ENCODE results near the gene LDB2. TPM values are rescaled to one million over a fixed set of nuclear protein-coding genes. Genes with fewer than 3 reads are reported as not detected.
A peak's percentile ranks its signal among the peaks of the same experiment; 100 is the strongest.

Gene LDB2
- total and polyA plus RNA-seq, 11 donors: 9.5 to 38.7 (median 26.3) TPM

DNA sequence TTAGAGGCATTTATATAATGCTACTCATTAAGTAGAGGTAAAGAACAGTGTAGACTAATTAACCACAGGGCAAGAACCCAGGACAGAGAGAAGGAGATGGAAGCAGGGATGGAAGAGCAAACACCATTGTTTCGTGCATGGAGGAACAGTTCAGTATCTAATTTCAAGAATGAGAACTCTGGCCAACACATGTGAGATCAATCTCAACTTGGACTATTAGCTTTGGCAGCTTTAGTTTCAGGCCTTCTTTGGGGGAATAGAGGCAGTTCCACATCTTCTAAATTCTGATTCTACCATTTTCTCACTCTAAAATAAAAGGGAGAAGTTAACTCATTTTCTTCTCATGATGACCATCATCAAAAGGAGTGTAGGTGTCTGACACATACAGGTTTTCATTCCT lies 207.0 kb downstream of the LDB2 start:
- peak overlapping the region in 1 of 12 donors; percentile 41 for H3K27ac ChIP-seq
- no peak for ATAC-seq
- WGBS, 4 donors: 71 to 83% (median 79%) methylated on average over 1 of the region's 1 CpG

DNA sequence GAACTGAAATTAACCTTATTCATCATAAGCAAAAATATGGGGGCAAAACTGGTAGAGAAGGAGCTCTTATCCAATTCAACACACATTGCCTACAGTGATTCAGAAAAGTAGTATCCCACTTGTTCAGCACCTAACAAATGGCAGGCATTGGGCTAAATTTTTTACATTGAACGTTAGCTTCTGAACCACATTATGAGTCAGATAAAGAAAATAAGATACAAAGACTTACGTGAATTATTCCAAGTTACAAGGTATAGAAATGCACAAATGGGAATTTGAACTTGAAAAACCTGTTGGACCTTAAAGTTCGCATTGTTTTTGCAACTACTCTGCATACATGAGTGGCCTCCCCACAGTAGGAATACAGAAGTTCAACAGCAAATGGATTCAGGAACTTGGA lies 210.6 kb downstream of the LDB2 start:
- no peak overlapping the region for H3K4me3 ChIP-seq
- no peak overlapping the region for H3K27ac ChIP-seq
- 91 to 93% (median 92%) methylated on average over 3 of the region's 3 CpGs for WGBS, 4 donors
- intact Hi-C loops (cut with DNase I): no loop called here
- no peak for DNase-seq
- no peak for ATAC-seq
- H3K4me1 ChIP-seq: peaks cover 0 to 42% (median 12%) of the 10 kb centered on the region in 12 donors
- H3K36me3 ChIP-seq: no peaks in the 10 kb centered on the region
- H3K9me3 ChIP-seq: peaks cover 0 to 3% (median 0%) of the 10 kb centered on the region in 12 donors
- no peaks in the 10 kb centered on the region for H3K27me3 ChIP-seq
- no peak for TF ChIP-seq POLR2A (IDR thresholded peaks at IDR 0.05)
- TF ChIP-seq, protein P1, sequence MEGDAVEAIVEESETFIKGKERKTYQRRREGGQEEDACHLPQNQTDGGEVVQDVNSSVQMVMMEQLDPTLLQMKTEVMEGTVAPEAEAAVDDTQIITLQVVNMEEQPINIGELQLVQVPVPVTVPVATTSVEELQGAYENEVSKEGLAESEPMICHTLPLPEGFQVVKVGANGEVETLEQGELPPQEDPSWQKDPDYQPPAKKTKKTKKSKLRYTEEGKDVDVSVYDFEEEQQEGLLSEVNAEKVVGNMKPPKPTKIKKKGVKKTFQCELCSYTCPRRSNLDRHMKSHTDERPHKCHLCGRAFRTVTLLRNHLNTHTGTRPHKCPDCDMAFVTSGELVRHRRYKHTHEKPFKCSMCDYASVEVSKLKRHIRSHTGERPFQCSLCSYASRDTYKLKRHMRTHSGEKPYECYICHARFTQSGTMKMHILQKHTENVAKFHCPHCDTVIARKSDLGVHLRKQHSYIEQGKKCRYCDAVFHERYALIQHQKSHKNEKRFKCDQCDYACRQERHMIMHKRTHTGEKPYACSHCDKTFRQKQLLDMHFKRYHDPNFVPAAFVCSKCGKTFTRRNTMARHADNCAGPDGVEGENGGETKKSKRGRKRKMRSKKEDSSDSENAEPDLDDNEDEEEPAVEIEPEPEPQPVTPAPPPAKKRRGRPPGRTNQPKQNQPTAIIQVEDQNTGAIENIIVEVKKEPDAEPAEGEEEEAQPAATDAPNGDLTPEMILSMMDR (IDR thresholded peaks at IDR 0.05): no peak

More for the DNA sequence above, 207.0 kb downstream of the LDB2 start:
- Histone ChIP-seq H3K36me3 (no peaks in the 10 kb centered on the region), H3K4me1 (peaks cover 0 to 32% (median 9%) of the 10 kb centered on the region in 12 donors), H3K4me3 (no peak overlapping the region), H3K9me3 (peaks cover 0 to 3% (median 0%) of the 10 kb centered on the region in 12 donors), H3K27me3 (no peaks in the 10 kb centered on the region)
- intact Hi-C loops (cut with DNase I): no loop called here
- no peak for DNase-seq
- TF ChIP-seq, protein P1 (IDR thresholded peaks at IDR 0.05): no peak
- no peak for TF ChIP-seq POLR2A (IDR thresholded peaks at IDR 0.05)

DNA sequence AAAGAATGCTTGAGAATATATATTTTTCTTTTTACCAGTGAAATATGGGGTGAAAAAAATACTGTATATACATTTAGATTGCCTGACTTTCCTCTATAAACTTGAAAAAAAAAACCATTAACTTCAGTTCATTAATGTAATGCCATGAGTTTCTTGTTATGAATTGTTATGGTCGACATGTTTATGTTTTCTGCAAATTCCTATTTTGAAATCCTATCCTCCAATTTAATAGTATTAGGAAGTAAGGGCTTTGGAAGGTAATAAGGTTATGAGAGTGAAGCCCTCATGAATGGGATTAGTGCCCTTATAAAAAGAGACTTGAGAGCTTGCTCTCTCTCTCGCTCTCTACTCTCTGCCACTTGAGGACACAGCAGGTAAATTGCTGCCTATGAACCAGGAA lies 211.4 kb downstream of the LDB2 start:
- TF ChIP-seq POLR2A (IDR thresholded peaks at IDR 0.05): no peak
- TF ChIP-seq, protein P1 (IDR thresholded peaks at IDR 0.05): no peak
- H3K27me3 ChIP-seq: no peaks in the 10 kb centered on the region
- no peak overlapping the region for H3K27ac ChIP-seq
- ATAC-seq (no peak), DNase-seq (no peak)
- H3K4me1 ChIP-seq: peaks cover 0 to 33% (median 6%) of the 10 kb centered on the region in 12 donors
- H3K9me3 ChIP-seq: peaks cover 0 to 3% (median 0%) of the 10 kb centered on the region in 12 donors
- intact Hi-C loops (cut with DNase I): no loop called here
- WGBS, 4 donors: 94 to 98% (median 97%) methylated on average over 2 of the region's 2 CpGs
- H3K36me3 ChIP-seq: no peaks in the 10 kb centered on the region
- no peak overlapping the region for H3K4me3 ChIP-seq

DNA sequence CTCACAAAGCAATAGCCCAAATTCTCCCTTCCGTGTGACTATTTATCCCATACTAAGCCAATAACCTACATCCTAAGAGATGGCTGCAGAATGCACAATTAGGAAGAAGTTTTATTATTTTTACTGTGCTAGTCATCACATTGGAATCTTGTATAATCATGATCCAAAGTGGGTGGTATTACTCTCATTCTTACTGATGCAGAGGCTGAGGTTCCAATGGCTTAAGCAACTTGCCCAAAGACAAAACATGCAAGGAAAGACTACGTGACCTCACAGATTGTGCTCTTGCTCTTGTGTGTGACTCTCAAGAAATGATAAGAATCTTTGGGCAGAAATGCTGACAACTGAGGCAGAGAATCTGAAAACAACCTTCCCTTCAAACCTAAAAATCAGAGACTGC lies 212.2 kb downstream of the LDB2 start:
- DNase-seq (no peak), ATAC-seq (peak in 2 of 4 donors; percentile 27 to 70)
- Histone ChIP-seq H3K9me3 (peaks cover 0 to 3% (median 0%) of the 10 kb centered on the region in 12 donors), H3K4me3 (no peak overlapping the region), H3K4me1 (peaks cover 0 to 26% (median 4%) of the 10 kb centered on the region in 12 donors), H3K36me3 (no peaks in the 10 kb centered on the region), H3K27ac (peak overlapping the region in 1 of 12 donors; percentile 18), H3K27me3 (no peaks in the 10 kb centered on the region)
- intact Hi-C loops (cut with DNase I): no loop called here
- TF ChIP-seq, protein P1 (IDR thresholded peaks at IDR 0.05): no peak
- TF ChIP-seq POLR2A (IDR thresholded peaks at IDR 0.05): no peak
- 76 to 85% (median 81%) methylated on average over 2 of the region's 2 CpGs for WGBS, 4 donors

All from heart left ventricle (tissue), 16 donors.